Esophagus mucosa (tissue), 1 donor: ENCODE measurements around the gene SLC6A12. TPM values are rescaled to one million over a fixed set of nuclear protein-coding genes. Genes with fewer than 3 reads are reported as not detected.
"Not testable (repeated sequence)": the region's sequence is repeated elsewhere in the genome, so short reads cannot be mapped to it uniquely, and the experiment has no call there.

Source experiments
- ATAC-seq: fragments of 200-7000 bp; cut with Tn5 transposase; one replicate; pipeline ENCODE4 v1.9.1; 2020
- total RNA-seq: library from RNA; stranded (reverse); gene quantifications from one replicate; pipeline ENCODE4 v1.2.4, GENCODE V29; 2023
- donor health status: DM: yes; HTN: yes; CAD: no.

SLC6A12 gene
- total RNA-seq, 1 donor from 2014 or later, result 0.12 TPM

GRCh38 chr12:234019-234418 lies 20.1 kb upstream of the SLC6A12 start:
- ATAC-seq, result no peak

DNA sequence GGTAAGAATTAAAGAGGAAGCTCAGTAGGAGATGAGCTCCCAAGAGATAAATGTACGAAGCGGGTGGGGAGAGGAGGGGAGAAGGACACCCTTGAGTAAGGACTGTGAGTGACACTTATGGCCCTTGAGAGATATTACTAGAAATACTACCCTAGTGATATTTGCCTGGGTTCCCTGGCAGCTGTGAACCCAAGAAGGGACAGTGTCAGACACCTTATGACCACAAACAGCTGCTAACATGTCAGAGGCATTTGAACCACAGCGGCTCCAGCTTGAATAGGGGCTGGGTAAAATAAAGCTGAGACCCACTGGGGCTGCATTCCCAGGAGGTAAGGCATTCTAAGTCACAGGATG lies 19.6 kb upstream of the SLC6A12 start:
- no peak for ATAC-seq

DNA sequence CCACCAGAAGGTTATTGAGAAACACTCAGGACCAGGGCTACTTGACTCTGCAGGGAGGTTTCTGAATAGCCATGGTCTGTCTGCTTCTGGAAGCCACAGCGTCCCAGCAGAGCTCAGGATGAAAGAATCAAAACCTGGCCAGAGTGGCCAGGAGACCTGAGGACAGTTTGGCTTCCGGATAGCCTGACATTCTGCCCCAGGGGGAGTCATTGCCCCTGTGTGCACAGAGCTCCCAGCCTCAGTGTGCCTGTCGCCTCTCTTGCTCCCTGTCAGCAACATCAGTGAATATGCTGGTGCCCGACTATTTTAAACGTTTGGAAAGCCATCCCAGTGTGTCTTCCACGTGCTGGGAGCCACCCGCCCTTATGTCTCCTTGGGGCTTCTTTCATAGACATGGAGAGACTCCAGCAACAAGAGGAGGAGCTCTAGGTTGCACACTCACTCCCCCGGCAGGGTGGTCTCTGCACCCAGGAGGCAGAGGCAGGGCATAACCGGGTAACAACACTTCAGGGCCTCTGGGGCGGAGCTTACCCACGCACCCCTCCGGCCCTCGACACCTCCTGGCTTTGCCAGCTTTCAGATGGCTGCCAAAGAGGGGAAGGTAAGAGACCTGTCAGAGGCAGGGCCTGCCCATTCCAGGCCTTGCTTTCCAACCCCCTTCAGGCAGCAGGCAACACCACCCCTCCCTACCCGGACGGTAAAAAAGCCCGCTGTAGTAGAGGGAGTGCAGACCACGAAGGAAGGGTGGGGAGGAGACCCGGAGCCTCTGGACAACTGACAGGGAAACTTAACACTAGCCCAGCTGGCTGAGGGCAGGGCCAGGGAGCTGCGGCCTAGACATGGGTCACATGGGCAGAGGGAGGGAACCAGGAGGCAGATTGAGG lies 19.0 kb upstream of the SLC6A12 start:
- peak; percentile 22 for ATAC-seq

DNA sequence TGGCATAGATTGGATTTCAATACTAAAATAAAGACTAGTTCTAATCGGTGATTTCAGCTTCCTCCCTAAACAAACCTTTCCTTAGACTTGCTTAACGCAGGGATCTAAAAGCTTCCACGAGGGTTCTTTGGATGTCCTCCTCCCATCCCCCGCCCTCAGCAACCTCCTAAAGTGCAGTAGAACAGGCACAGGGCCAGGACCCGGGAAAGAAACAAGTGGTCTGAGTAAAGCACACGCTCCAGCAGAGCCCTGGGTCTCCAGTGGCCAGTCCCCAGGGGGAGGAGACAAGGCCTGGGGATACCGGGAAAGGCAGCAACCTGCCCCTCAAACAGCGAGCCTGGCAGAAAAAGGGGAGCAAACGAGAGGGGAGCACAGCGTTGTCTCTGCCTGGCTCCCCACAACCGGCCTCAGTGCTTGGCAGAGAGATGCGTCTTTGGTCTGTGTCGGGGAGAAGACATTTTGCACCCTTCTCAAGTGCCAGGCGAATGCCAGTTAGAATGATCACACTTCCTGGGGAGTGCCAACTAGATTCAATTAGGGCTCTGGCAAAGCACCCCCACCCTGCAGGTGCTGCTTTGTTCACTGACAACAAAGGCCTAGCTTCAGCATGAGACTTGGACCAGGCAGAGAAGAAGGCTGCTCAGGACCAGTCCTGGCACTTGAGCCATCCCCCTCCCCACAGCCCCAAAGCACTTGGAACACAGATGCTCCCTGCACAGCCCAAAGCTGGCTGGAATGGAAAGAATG lies 17.1 kb upstream of the SLC6A12 start:
- ATAC-seq, result no peak

GRCh38 chr12:229441-230191 lies 15.7 kb upstream of the SLC6A12 start:
- ATAC-seq, result no peak

DNA sequence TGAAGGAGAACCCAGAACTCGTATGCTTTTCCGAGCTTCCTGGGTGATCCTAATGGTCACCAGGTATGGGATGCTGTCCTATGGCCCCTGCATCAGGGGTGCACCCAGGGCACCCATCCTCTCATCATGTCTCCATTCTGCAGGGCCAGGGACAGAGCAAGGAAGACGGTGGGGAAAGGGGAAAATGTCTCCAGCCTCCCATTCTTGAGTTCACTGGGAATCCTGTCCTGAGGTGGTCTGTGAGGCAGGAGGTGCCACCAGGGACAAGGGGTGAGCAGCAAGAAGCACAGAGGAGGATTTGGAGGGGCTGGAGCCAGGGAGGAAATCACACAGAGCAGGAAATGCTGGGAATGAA lies 14.9 kb upstream of the SLC6A12 start:
- no peak for ATAC-seq

GRCh38 chr12:227923-228845 lies 14.2 kb upstream of the SLC6A12 start:
- no peak for ATAC-seq

DNA sequence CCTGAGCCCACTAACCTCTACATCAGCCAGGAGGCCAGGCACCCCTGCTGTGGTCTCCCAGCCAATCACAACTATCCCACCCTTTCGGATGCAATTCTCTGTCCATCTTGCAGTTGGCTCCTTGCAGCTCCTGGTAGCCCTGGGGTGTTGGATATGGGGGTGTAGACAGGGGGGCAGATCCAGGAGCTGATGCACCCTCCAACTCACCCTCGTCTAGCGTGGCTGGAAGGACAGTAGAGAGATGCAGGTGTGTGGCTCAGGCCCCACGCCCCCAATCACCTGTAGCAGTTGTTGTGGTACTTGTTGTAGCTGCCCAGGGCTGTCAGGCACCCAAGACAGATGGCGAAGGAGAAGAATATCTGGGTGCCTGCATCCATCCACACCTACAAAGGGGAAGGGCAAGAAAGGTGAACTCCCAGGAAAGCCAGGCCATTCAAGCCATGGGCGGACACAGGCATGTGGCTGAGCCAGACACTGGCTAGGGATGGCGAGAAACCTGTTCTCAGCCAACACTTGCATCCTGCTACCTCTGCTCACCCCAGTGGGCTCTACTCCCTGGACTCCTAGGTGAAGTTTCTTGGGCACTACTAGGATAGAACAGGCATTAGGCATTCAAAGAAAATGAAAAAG lies 13.4 kb upstream of the SLC6A12 start:
- no peak for ATAC-seq

DNA sequence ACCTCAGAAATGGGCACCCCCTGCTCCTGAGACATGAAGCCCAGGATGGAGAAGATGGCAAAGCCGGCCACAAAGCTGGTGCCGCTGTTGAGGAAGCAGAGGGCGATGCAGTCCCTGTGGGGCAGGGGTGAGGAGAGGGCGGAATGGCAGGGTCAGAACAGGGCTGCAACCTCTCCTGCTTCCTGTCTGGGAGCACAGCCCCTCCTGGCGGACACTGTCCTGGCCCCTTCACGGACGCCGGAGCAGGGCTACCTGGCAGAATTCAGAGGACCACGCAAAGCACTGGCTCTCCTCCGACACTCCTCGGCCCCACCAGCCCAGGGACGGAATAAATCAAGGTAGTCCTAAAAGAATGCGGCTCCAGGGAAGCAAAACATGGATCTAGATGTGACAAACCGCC lies 12.4 kb upstream of the SLC6A12 start:
- no peak for ATAC-seq

GRCh38 chr12:225012-225411 lies 11.1 kb upstream of the SLC6A12 start:
- ATAC-seq, result no peak

- no peak for ATAC-seq
Observed at GRCh38 chr12:224330-224729, 10.4 kb upstream of the SLC6A12 start.

DNA sequence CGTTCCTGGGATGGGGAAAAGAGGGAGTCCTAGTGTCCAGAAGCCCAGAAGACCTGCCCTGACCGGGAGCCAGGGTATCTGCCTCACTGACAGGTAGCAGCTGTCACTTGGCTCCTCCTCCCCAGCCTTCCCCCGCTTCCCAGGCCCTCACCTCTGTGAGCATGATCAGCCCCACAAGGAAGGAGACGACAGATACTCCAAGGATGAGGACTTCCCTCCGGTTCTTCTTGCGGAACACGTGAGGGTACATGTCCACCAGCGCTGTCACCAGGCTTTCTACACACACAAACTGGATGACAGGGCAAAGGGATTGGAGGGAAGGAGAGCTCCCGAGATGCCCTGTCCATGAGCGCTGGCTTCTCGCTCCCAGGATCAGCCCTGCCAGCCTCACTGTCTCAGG lies 9.9 kb upstream of the SLC6A12 start:
- ATAC-seq, result no peak

- no peak for ATAC-seq
Observed at GRCh38 chr12:221736-222135, 7.8 kb upstream of the SLC6A12 start.

DNA sequence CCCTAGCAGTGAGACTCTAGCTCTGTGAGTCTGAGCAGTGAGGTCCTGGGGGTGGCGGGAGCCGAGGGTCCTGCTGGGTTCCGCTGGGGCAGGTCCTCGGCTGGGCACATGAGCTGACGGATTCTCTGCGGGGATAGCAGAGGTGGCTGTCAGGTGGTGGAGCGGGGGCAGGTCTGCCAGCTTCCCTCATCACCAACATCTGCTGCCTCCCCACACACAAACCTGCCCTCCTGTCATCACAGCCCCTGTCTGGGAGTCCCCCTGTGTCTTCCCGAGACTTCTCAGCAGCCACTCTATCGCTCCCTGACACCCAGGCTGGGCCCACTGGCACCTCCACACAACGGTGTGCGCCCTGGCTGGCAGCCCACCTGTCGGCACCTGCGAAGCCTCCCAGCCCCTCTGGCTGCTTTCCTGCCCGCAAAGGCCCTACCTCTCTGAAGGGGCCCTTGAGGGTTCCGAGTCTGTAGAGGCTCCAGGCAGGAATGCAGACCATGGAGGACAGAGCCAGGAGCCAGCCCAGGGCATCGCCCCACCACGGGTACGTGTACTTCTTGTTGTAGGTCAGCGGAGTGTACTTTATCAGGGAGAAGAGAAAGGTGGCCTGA lies 7.1 kb upstream of the SLC6A12 start:
- no peak for ATAC-seq

DNA sequence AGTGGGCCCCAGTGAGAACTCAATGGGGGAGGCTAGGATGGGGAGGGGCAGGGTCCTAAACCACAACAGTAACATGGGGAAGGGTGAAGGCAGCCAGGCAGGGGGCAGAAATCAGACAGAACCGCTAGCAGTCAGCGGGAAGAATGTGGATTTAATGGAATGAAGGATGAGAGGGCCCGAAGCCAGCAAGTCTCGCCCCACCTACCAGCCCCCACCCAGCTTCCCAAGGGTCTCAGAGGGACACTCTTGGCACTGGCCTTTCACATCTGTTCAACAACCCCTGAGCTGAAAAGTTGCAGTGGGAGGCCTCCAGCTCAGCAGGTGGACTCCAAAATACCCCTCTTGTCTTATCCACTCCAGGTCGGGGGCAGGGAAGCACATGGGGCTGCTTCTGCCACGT lies 6.5 kb upstream of the SLC6A12 start:
- ATAC-seq, result no peak

GRCh38 chr12:219891-220352 lies 6.0 kb upstream of the SLC6A12 start:
- peak; percentile 80 for ATAC-seq

GRCh38 chr12:218728-219590 lies 5.0 kb upstream of the SLC6A12 start:
- no peak for ATAC-seq

GRCh38 chr12:218221-218620 lies 4.3 kb upstream of the SLC6A12 start:
- ATAC-seq, result no peak

DNA sequence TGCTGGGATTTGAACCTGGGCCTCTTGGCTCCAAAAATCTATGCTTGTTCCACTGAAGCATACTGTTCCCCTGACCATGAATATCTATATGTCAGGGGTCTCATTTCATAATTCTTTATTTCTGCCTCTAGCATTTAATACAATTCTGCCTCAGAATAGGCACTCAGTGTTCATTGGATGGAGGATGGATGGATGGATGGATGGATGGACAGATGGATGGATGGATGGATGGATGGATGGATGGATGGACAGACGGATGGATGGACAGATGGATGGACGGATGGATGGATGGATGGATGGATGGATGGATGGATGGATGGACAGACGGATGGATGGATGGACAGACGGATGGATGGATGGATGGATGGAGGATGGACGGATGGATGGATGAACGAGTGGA lies 3.1 kb upstream of the SLC6A12 start:
- not testable (repeated sequence) for ATAC-seq

- ATAC-seq, result no peak
Observed at GRCh38 chr12:215116-215515, 1.2 kb upstream of the SLC6A12 start.
